NCI-H1436 (cell line): ENCODE measurements around the gene RAPGEF1.

Experiments
- DNase-seq: peaks from one replicate; lab custom pipeline; 2025; lab: John Stamatoyannopoulos, UW

RAPGEF1 gene

GRCh38 chr9:131650254-131650653 is 89.6 kb downstream of the RAPGEF1 start:
- no peak for DNase-seq

- no peak for DNase-seq
These were observed 90.2 kb downstream of the RAPGEF1 start for GRCh38 chr9:131649646-131650045.

- DNase-seq: no peak
These were observed 94.6 kb downstream of the RAPGEF1 start for GRCh38 chr9:131645078-131645776.

GRCh38 chr9:131642496-131643083 is 97.3 kb downstream of the RAPGEF1 start:
- DNase-seq: no peak

- no peak for DNase-seq
These were observed 98.0 kb downstream of the RAPGEF1 start for GRCh38 chr9:131641618-131642495.

- no peak for DNase-seq
These were observed 99.3 kb downstream of the RAPGEF1 start for GRCh38 chr9:131640438-131641137.

GRCh38 chr9:131639769-131640437 is 100.0 kb downstream of the RAPGEF1 start:
- no peak for DNase-seq

- no peak for DNase-seq
These were observed 103.3 kb downstream of the RAPGEF1 start for GRCh38 chr9:131636593-131636992.

GRCh38 chr9:131635892-131636291 is 104.0 kb downstream of the RAPGEF1 start:
- no peak for DNase-seq

GRCh38 chr9:131635285-131635684 is 104.6 kb downstream of the RAPGEF1 start:
- no peak for DNase-seq

- no peak for DNase-seq
These were observed 106.3 kb downstream of the RAPGEF1 start for GRCh38 chr9:131633491-131634031.

- no peak for DNase-seq
These were observed 108.6 kb downstream of the RAPGEF1 start for GRCh38 chr9:131631306-131631705.

GRCh38 chr9:131630205-131630831 is 109.6 kb downstream of the RAPGEF1 start:
- no peak for DNase-seq

GRCh38 chr9:131629825-131630204 is 110.1 kb downstream of the RAPGEF1 start:
- DNase-seq: no peak

GRCh38 chr9:131629226-131629500 is 110.7 kb downstream of the RAPGEF1 start:
- DNase-seq: no peak

- DNase-seq: no peak
These were observed 111.2 kb downstream of the RAPGEF1 start for GRCh38 chr9:131628459-131629225.

- no peak for DNase-seq
These were observed 112.0 kb downstream of the RAPGEF1 start for GRCh38 chr9:131627648-131628458.

- DNase-seq: peak; percentile 15
These were observed 112.6 kb downstream of the RAPGEF1 start for GRCh38 chr9:131627326-131627647.

GRCh38 chr9:131625790-131626670 is 113.8 kb downstream of the RAPGEF1 start:
- no peak for DNase-seq
